Esophagus squamous epithelium (tissue), 4 donors: ENCODE data around the gene NCKAP5L.

Source experiments
- CTCF ChIP-seq, 6 experiments: fragments of 450-650 bp in 4 of 6; fragments of 200-600 bp in 2 of 6; sonication (generic) in 2 of 6; IDR thresholded peaks; one replicate each; pipeline ENCODE4 v1.5.1; 2016 to 2019; ENCODE audit warnings: antibody characterized with exemption in 6 of 6, mild to moderate bottlenecking in 4 of 6, moderate library complexity in 4 of 6
- POLR2A ChIP-seq, 4 donors: fragments of 450-650 bp; IDR thresholded peaks; one replicate each; pipeline ENCODE4 v1.6.1; 2017; ENCODE audit warnings: antibody characterized with exemption in 4 of 4, mild to moderate bottlenecking in 4 of 4, moderate library complexity in 3 of 4

- TF ChIP-seq CTCF (IDR thresholded peaks at IDR 0.05) (no peak), POLR2A (IDR thresholded peaks at IDR 0.05) (no peak)
Measured at GRCh38 chr12:49796155-49796554, 32.1 kb downstream of the NCKAP5L start.
